ENCODE results near the gene MAGEA2B.
"Not testable (repeated sequence)": the region's sequence is repeated elsewhere in the genome, so short reads cannot be mapped to it uniquely, and the experiment has no call there.

MAGEA2B gene

GRCh38 chrX:152713815-152714787, at the start of gene MAGEA2B:
Gene MAGEA2B (plus strand): TSS chrX:152714628. CDS start chrX:152717107, 2,479 bp downstream.
- not testable (repeated sequence) for DNase-seq

- no peak for DNase-seq
Observed at GRCh38 chrX:152674135-152674534, 40.3 kb upstream of the MAGEA2B start.

GRCh38 chrX:152674652-152675051, 39.8 kb upstream of the MAGEA2B start:
- DNase-seq = not testable (repeated sequence)

GRCh38 chrX:152681012-152681411, 33.4 kb upstream of the MAGEA2B start:
- DNase-seq = not testable (repeated sequence)

GRCh38 chrX:152697952-152698931, 16.2 kb upstream of the MAGEA2B start, which contains the start of gene MAGEA3:
Gene MAGEA3 (plus strand): TSS chrX:152698794. CDS start chrX:152700833, 2,039 bp downstream.
- DNase-seq = not testable (repeated sequence)

- DNase-seq = not testable (repeated sequence)
Observed at GRCh38 chrX:152700390-152700789, 14.0 kb upstream of the MAGEA2B start.

- not testable (repeated sequence) for DNase-seq
Observed at GRCh38 chrX:152706500-152706899, 7.9 kb upstream of the MAGEA2B start.

- DNase-seq = not testable (repeated sequence)
Observed at GRCh38 chrX:152709173-152709572, 5.3 kb upstream of the MAGEA2B start, which contains the start of gene CSAG2. Gene CSAG2 (minus strand): TSS chrX:152709273. CDS start chrX:152709112, 161 bp downstream.

GRCh38 chrX:152713195-152713594, 1.2 kb upstream of the MAGEA2B start:
- not testable (repeated sequence) for DNase-seq

- DNase-seq = no peak
Observed at GRCh38 chrX:152725409-152725808, 11.0 kb downstream of the MAGEA2B start.

GRCh38 chrX:152733261-152733975, 19.0 kb downstream of the MAGEA2B start, which contains the start of the genes CSAG1 and MAGEA12:
Gene CSAG1 (minus strand): TSS chrX:152733721. CDS start chrX:152732460, 1,261 bp downstream.
Gene MAGEA12 (plus strand): TSS chrX:152733757. CDS start chrX:152736162, 2,405 bp downstream.
- no peak for DNase-seq

- DNase-seq = not testable (repeated sequence)
Observed at GRCh38 chrX:152734143-152734858, 19.9 kb downstream of the MAGEA2B start.

- DNase-seq = no peak
Observed at GRCh38 chrX:152735101-152735500, 20.7 kb downstream of the MAGEA2B start.

GRCh38 chrX:152735860-152736511, 21.6 kb downstream of the MAGEA2B start:
- DNase-seq = no peak

- not testable (repeated sequence) for DNase-seq
Observed at GRCh38 chrX:152736528-152736927, 22.1 kb downstream of the MAGEA2B start.

GRCh38 chrX:152738560-152738959, 24.1 kb downstream of the MAGEA2B start:
- no peak for DNase-seq

- DNase-seq = not testable (repeated sequence)
Observed at GRCh38 chrX:152753686-152754650, 39.5 kb downstream of the MAGEA2B start, which contains the start of gene MAGEA2. Gene MAGEA2 (minus strand): TSS chrX:152753842. CDS start chrX:152751363, 2,479 bp downstream.

- DNase-seq = not testable (repeated sequence)
Observed at GRCh38 chrX:152754871-152755270, 40.4 kb downstream of the MAGEA2B start.

GRCh38 chrX:152758918-152759317, 44.5 kb downstream of the MAGEA2B start, which contains the start of gene CSAG3:
Gene CSAG3 (plus strand): TSS chrX:152759218.
- DNase-seq = not testable (repeated sequence)

Data from left hindlimb (tissue), 1 donor.